ENCODE measurements around the gene MED13L.

- TF ChIP-seq CTCF (IDR thresholded peaks at IDR 0.05) (no peak), ZFX (IDR thresholded peaks at IDR 0.05; ENCODE audit: borderline replicate concordance) (no peak)
Observed at GRCh38 chr12:116087399-116087798, 190.1 kb downstream of the MED13L start.

All from 22Rv1 (cell line).